D341Med (cell line): ENCODE measurements around the gene USP3.

ENCODE experiments used
- DNase-seq: peaks from one replicate; pipeline ENCODE4 v3.0.0; 2012; ENCODE audit warnings: low spot score

Gene USP3

DNA sequence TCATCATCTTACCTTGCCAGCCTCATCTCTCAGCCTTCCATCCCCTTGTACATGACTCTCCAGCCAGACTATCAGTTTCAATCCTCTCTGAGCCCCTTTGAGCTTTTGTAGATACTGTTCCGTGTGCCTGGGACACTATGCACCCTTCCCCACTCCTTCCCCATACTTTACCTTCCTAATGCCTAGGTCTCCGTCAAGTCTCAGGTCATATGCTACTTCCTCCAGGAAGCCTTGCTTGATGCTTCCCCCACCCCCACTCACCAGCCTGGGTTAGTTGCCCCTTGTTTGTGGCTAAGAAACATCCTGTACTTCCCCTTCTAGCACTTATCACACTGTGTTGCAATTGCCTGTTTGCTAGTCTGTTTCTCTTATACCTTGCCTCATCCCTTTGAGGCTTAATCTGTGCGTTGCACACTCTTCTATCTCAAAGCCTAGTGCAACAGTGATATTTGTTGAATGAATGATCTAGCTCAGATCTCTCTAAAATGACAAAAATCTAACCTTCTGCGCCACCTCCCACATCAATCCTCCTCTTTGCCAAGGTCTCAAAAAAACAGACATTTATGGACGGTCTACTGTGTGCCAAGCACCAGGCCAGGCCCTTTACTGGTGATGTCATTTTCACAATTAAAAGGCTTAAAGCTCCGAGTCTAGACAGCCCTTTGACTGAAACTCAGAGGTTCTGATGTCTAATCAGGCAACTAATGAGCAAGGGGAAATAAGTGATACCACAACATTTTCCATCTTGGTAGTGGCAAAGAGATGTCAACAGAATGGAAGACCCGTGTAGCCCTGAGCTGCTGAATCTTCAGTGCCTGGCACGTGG lies 6.5 kb upstream of the USP3 start:
- no peak for DNase-seq

DNA sequence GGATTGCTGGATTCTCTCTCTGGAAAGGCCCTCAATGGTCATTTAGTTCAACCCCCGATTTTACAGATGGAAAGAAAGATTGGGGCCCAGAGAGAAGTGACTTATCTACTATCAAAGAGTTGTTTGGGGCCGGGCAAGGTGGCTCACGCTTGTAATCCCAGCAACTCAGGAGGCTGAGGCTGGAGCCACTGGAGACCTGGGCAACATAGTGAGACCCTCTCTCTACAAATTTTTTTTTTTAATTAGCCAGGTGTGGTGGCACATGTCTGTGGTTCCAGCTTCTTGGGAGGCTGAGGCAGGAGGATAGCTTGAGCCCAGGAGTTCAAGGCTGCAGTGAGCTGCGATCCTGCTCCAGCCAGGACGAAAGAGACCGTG lies 5.2 kb upstream of the USP3 start:
- no peak for DNase-seq

DNA sequence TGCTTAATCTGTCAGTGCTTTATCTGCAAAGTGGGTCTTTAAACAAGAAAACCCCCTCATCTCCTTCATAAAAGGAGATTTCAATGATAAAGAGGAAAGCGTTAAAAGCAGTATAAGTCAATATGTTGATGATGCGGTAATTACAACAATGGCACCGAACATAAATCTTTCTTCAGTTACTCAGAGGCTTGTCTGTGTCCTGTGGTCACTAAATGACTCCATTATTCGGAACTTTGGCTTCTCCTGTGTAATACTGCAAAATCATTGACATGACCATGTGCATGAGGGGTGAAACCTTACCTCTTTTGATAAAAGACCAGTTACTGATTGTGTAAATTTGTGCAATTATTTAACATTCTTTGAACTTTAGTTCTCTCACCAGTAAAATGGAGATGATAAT lies 4.8 kb upstream of the USP3 start:
- no peak for DNase-seq

DNA sequence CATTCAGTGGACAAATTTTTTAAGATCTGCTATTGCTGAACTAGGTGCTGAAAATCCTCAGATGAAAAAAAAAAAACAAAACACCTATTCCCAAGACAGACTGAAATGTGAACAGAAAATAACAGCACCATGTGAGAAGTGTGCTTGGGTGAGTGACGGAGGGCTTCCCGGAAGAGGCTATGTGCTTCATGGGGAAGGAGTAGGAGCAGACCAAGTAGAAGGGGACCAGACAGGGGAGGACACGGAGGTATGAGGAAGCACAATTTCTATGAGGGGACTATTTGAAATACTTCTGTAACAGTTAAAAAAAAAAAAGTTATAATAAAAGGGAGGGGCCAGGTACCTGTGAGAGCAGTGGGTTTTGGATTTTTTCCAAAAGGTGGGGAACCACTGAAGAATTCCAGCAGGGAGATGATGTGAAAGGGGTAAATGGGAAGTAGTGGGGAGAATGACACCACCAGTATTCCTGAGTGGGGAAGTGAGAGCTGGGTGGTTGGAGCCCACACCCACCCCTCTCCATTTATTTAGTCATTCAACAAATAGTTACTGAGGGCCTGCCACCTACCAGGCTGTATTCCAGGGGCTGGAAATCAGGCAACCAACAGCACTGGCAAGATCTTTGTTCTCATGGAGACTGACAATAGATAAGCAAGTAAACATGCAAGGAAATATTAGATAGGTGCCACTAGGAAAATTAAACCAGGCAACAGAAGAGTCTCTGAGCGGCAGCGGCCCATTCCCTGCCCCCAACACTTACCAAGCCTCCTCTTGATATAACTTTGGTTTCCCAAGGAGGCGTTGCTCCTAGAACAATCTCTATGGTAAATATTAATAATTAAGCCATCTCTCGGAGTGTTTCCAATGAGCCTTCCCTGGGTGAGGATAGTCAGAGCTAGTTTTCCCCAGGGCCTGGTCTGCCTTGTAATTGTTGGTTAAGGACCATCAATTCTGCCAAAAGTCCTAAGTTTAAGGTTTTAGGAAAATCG lies 3.8 kb upstream of the USP3 start:
- DNase-seq, result no peak

DNA sequence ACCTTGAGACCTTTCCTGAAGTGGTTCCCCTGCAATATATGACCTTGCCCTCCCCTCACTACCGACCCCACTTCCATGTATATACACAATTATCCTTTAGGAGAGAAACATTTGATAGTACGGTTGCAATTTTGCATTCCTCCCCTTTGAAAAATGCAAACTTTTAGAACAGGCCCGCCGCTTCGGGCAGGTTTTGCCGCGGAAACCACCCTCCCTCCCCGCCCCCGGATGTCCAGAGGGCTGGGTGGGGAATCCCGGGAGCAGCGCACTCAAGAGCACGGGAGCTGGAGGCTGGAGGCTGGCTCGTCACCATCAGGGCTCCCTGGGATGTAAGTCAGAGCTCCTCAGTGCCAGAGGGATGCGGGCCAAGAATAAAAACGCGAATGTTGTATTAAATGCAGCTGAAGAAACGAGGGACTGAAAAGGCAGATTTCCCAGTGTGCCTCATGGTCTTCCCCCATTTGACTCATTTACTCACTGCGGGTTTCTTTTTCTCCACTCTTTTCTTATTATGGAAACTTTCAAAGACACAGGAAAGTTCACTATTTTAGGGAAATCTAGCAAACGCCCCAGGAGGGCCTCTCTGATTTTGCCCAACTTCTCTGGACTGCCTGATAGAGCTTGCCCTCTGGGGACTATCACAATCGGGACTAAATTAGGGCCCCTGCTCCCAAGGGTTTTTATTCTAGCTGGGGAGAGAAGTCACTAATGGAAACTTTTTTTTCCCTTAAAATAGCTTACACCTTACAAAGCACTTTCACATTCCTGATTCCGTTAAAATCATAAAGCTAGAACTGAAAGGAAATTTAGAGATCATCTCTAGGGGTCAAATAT lies 2.9 kb upstream of the USP3 start:
- no peak for DNase-seq

DNA sequence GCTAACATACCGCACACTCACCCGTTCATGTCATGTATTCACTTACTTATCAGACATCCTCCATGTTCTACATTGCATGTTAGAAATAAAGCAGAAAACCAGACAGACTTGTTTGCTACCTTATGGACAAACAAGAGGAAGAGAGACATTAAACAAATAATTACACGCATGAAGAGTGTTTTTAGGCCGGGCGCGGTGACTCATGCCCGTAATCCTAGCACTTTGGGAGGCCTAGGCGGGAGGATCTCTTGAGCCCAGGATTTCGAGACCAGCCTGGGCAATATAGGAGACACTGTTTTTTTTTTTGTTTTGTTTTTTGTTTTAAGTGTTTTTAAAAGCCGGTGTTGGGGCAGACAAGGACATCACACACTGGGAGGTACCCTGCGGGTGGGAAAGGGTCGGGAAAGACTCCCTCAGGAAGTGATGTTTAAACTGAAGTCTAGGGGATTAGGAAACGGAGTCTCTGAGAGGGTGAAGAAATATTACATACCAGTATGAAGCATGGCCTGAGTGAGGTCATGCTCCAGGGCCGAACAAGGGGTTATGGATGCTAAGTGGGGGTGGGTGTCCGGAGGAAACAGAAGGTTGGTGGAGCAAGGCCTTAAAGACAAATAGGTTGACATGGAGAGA lies 2.1 kb upstream of the USP3 start:
- DNase-seq, result no peak

DNA sequence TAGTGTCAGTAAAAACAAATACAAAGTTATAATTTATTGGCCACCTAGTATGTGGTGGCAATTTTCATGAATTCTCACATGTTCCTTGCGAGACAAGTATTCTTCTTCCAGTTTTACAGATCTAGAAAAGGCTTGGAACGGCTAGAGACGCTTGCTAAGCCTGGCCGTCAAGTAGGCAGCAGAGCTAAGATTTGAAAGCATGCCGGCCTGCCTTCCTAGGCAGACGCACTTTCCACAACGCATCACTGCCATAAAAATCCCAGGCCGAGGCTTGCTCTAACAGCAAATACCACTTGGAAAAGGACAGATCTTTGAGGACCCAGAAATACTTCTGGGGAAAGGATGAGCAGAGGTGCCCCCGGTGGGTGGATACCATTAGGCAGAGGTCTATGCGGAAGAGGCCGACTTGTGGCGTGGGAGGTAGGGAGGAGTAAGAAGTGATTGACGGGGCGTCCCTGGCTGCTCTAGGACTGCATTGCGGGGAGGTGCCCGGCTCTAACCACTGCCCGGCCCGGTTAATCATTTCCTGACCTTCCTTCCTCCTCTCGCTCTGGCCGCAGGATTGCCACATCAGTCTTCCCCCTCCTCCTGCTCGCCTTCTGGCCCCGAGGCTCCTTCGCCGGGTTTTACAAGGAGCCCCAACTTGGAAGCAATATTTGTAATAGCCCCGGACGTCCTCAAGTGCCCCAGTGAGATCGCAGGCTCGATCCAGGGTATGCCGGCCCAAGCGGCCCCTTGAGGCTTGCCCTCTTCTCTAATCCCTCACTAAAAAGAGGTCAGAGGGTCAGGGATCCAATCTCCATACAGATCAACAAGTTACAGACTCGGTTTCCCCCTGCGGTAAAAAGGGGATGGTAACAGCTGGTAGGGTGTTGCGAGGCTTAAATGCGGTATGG lies 1.3 kb upstream of the USP3 start:
- no peak for DNase-seq

DNA sequence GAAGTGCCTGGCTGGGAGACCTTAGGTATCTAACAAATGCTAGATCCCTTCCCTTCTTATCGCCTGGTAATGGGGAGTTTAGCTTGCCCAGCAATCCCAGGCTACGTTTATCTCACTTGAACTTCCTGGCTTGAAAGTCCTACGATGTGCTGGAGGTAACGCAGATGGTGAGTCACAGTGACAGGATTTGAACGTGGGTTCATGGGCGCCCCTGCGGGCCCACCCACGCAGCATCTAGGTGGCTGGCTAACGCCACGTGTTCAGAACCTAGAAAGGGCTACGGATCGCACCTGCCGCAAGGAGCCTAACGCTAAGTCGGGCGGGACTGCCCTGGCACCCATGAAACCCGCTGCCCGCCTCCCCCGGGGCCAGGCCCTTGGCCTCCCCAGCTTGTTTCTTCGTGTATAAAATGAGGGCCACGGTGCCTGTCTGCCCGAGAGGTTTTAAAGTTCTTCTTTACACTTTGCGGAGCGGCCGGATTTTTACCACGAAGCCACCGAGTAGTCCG lies 600 bp upstream of the USP3 start:
- peak; percentile 53 for DNase-seq

DNA sequence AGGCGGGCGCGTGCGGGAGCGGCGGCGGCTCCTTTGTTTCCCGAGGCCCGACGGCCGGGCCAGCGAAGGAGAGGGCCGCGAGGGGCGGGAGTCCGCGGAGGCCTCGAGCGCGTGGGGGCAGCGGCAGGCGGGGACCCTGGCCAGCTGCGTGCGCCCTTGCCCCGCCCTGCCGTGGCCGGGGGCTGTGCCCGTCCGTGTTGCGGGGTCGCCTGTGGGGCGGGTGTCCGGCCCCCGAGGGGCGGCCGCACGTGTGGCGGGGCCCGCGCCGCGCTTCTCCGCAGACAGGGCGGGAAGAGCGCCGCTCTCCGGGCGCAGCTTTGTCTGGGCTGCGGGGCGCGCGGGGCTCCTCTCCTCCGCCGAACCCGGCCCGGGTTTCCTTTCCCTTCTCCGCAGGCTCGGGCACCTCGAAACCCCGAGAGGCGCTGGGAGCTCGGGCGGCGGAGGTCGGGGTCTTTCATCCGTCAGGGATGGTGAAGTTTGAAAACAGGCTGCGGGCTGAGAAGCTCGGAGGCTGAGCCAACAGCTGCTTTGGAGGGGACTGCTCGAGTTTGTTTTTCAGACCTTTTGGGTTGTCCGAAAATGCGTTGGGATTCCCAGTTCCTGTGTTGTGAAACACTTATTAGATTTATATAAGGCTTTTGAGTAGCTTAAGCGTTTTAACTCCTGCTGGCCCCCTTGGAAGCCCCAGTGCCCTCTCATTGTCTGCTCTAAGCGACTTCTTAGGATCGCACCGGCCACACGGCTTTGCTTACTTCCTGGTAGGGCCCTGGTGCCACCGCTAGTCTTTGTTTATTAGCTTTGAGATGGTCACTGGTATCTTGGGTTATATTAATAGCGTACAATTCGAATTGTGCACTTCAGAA lies 817 bp downstream of the USP3 start:
- peak; percentile 74 for DNase-seq

DNA sequence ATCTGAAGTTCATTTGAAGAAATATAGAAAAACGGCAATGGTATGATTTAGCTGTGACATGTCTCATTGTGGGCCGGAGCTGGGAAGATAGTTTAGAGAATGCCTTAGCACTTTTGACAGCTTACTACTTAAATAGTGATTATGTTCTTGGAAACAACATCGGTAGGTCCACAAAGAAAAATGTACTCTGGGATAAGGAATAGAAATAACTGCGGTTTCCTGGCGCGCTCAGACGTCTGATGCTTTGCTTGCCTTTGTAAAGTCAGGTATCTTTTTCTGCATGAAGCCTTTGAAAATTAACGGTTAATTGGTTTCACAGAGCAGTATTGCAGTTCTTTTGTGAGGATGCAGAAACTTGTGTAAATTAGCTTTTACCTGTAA lies 1.4 kb downstream of the USP3 start:
- no peak for DNase-seq

DNA sequence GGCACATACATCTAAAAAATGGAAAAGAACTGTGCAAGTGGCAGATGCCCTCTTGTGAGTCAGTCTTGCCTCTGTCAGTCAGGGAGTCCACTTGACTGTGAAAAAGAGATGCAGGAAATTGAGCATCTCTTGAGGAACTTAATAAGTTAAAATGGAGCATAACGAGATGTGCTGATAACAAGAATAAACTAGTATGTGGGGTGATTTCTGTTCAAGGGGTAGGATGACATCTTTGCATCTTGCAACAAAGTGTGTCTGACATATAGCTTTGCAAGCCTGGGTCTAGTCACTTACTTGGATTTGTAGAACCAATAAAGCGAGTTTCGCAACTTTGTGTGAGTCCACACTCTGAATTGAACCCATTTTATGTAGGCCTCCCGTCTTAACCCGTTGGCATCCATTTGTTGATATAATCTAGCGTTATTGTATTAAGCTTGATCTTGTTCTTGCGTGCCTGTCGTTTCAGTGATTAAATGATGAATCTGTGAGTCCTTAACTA lies 2.2 kb downstream of the USP3 start:
- no peak for DNase-seq

DNA sequence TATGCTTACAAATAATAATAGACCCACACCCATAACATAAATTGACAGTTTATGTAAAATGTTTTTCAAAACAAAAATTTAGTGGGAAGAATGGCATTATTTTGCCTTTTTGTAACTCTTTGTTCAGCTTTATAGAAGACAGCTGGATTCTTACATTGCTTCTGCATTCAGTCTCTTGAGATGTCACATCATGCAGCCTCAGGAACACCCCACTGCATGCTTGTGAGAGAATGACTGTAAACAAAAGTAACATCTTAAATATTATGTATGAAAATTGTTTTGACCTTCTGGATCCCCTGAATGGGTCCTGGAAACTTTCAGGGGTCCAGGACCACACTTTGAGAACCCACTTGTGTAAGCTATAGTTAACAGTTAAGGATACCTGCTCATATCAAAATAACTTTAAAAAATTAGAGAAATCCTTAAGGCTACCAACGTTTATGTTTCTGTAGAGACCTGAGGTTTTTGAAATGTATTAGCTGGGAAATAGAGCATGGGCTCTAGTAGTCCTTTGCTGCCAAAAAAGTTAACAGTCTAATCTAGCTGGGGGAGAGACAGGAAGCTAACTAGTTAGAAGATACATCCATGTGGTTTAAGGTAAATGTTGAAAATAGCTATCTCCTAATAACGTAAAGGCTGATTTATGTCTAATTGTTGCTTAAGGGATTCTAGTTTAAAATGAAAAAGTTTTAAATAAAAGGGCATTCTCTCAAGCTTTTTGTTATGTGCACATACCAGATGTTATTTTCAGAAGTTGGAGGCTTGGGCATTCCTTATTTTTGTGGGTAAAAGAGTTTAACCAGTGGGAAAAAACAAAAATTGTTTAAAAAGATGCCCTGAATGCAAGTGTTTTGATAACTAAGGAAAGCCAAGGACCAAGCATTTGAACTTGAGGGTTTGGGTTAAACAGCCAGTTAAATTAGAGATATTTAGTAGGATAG lies 3.8 kb downstream of the USP3 start:
- no peak for DNase-seq

DNA sequence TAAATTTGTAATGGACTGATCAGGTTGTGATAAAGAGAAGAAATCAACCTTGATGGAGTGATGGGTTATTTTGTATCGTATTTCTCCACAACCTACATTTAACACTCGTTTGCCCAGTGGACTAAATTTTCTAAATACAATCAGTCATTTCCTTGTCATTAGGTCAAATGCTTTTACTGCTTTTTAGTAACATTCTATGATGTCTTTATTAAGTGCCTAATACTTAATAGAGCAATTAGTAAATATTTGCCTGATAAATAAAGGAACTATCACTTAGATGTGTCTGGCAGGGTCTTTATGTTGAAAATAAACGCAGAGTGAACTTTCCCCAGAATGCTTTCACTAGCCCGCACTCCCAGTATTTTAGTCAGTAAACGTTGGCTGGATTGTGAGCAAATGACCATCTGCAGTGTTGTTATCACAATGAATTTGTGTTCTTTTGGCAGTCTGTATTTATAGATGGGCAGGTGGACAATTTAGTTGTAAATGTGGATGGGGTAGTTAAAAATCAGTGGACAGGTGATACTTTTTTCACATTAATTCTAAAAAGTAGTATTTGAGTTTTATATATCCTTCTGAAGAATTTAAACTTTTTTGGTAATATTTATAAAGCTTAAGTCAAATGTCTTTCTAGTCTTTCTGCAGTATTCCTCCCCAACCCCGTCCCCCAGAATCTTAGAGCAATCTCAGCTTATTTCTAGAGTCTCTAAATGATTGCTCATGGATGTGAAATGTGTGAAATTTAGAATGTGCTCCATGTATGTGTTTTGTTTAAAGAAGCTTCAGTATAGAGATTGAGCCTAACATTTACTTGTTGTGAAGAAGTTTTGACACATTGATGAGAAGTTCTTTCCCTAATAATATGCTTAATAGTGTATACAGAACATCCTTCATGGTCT lies 4.9 kb downstream of the USP3 start:
- DNase-seq, result no peak

DNA sequence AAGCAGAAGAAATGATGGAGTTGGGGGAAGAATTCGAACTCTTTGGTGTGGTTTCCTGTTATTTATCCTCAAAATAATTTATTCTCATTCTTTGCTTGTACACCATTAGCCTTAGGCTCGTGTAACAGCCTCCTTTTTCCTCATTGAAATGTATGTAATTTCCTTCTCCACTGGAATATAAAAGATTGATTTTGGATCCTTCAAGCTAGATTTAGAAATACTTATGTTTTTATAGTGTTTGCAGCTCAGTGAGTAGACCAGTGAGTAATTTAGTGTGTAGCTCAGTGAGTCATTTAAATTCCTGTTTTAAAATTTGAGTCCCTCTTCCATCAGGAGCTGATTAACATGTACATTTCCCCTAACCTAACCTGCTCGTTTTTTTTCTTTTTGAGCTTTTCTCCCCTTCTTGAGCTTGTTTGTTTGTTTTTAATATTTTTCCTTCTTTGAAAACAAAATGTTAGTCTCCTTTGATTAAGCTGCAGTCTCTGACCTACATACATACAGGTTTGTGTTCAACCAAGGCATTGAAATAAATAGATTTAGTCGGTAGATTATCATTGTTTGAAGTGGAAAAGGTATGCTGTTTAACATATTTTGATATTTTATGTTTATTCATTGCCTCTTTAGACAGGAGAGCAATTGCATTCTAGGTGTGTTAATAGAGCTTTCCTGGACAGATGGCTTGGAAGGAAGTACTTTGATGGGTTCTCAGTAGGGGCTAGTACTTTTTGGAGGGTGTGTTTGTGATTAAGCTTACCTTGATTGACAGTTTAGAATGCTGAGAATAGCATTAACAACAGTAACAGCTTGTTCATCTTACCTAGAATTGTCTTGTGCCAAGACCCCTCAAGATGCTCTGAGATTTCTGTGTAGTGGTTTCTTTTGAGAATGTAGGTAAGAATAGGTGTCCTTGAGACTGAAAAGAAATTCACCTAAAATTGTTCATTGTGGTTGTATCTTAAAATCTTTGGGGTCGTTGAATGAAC lies 5.9 kb downstream of the USP3 start:
- no peak for DNase-seq

DNA sequence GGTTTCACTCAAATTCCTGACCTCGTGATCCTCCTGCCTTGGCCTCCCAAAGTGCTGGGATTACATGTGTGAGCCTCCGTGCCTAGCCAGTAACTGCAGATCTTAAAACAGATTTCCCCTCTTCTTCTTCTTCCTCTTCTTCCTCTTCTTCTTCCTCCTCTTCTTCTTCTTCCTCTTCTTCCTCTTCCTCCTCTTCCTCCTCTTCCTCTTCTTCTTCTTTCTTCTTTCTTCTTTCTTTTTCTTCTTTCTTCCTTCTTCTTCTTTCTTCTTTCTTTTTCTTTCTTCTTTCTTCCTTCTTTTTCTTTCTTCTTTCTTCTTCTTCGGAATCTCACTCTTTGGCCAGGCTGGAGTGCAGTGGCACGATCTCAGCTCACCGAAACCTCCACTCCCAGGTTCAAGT lies 7.8 kb downstream of the USP3 start:
- no peak for DNase-seq

DNA sequence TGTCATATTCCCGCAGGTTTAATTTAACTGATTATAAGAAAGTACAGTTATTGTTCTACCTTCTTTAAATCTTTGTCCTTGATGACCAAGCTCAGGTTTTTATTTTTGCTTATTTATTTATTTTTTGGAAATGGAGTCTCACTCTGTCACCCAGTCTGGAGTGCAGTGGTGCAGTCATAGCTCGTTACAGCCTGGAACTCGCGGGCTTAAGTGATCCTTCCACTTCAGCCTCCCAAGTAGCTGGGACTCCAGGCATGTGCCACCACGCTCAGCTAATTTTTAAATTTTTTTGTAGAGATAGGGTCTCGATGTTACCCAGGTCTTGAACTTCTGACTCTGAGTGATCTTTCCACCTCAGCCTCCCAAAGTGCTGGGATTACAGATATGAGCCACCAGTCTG lies 8.9 kb downstream of the USP3 start:
- no peak for DNase-seq
